GM12878 (cell line): Measurements from ENCODE around the gene EPX.

Experiments
- BCL3 ChIP-seq: IDR thresholded peaks from 2 replicates; pipeline ENCODE4 v1.6.1; 2011; ENCODE audit warnings: borderline replicate concordance, low read depth, mild to moderate bottlenecking, moderate library complexity, low read length; ENCODE audit not compliant: insufficient read depth, poor library complexity, severe bottlenecking
- CTCF ChIP-seq, 3 experiments: IDR thresholded peaks in 2 of 3; conservative IDR thresholded peaks in 1 of 3; 2 replicates each; pipeline ENCODE4 v1.5.1; 2011; ENCODE audit warnings: low read depth in 3 of 3, low read length in 3 of 3, mild to moderate bottlenecking in 3 of 3, control low read depth in 2 of 3, moderate library complexity in 2 of 3, inconsistent platforms in 1 of 3, mixed read lengths in 1 of 3; ENCODE audit not compliant: control insufficient read depth in 2 of 3, insufficient read depth in 1 of 3; ENCODE audit errors: extremely low read depth in 1 of 3
- EZH2 ChIP-seq: IDR thresholded peaks from 2 replicates; pipeline ENCODE4 v1.6.1; 2012; ENCODE audit warnings: low read depth, mild to moderate bottlenecking, control low read depth, inconsistent platforms, low read length, borderline replicate concordance; ENCODE audit not compliant: control insufficient read depth
- FOXM1 ChIP-seq: IDR thresholded peaks from 2 replicates; pipeline ENCODE4 v1.6.1; 2012; ENCODE audit warnings: low read depth, mild to moderate bottlenecking, inconsistent platforms, low read length, moderate library complexity
- LARP7 ChIP-seq: fragments of 450-650 bp; IDR thresholded peaks from 2 replicates; pipeline ENCODE4 v1.6.1; 2017; ENCODE audit warnings: mild to moderate bottlenecking
- MAX ChIP-seq: IDR thresholded peaks from 2 replicates; pipeline ENCODE4 v1.6.1; 2012; ENCODE audit warnings: low read depth, low read length, improper control_type of control experiment
- NR2C2 ChIP-seq: IDR thresholded peaks from 2 replicates; pipeline ENCODE4 v1.6.1; 2011; ENCODE audit warnings: borderline replicate concordance, low read depth; ENCODE audit not compliant: control insufficient read depth, insufficient read length
- POLR2A ChIP-seq: IDR thresholded peaks from 2 replicates; pipeline ENCODE4 v1.6.1; 2011; ENCODE audit warnings: low read depth, mild to moderate bottlenecking, low read length
- SPI1 ChIP-seq: IDR thresholded peaks from 2 replicates; pipeline ENCODE4 v1.6.1; 2011; ENCODE audit warnings: low read depth, mild to moderate bottlenecking, low read length, moderate library complexity, borderline replicate concordance; ENCODE audit not compliant: insufficient read depth
- SRF ChIP-seq, 2 experiments: IDR thresholded peaks; 2 replicates each; pipeline ENCODE4 v1.6.1; 2011; ENCODE audit warnings: low read depth in 2 of 2, low read length in 2 of 2, mild to moderate bottlenecking in 1 of 2, moderate library complexity in 1 of 2
- STAT3 ChIP-seq: IDR thresholded peaks from 2 replicates; pipeline ENCODE4 v1.6.1; 2011; ENCODE audit warnings: low read depth, low read length, improper control_type of control experiment
- TARDBP ChIP-seq: IDR thresholded peaks from 2 replicates; pipeline ENCODE4 v1.6.1; 2016; ENCODE audit warnings: borderline replicate concordance
- YBX1 ChIP-seq: fragments of 450-650 bp; IDR thresholded peaks from 2 replicates; pipeline ENCODE4 v1.6.1; 2016; ENCODE audit warnings: antibody characterized with exemption
- ZBTB11 ChIP-seq: fragments of 450-650 bp; formaldehyde crosslinking; IDR thresholded peaks from 2 replicates; pipeline ENCODE4 v1.5.0; 2022; ENCODE audit warnings: mild to moderate bottlenecking, missing genetic modification characterization

- TF ChIP-seq EZH2 = no peak
- TF ChIP-seq SRF (IDR thresholded peaks at IDR 0.05; ENCODE audit: low read depth in 2 of 2, low read length in 2 of 2) = no peak
- TF ChIP-seq CTCF (IDR thresholded peaks at IDR 0.05 in 2 of 3, conservative IDR thresholded peaks at IDR 0.05 in 1 of 3; ENCODE audit: control insufficient read depth in 2 of 3, extremely low read depth in 1 of 3, insufficient read depth in 1 of 3, low read depth in 3 of 3, low read length in 3 of 3) = no peak
- no peak for TF ChIP-seq LARP7
- TF ChIP-seq POLR2A = no peak
- no peak for TF ChIP-seq YBX1
- TF ChIP-seq NR2C2 = no peak
- TF ChIP-seq MAX = no peak
- no peak for TF ChIP-seq BCL3
- TF ChIP-seq TARDBP = no peak
- no peak for TF ChIP-seq SPI1
- no peak for TF ChIP-seq ZBTB11 (CRISPR knock-in tag)
- no peak for TF ChIP-seq FOXM1
- no peak for TF ChIP-seq STAT3
Observed at GRCh38 chr17:58202859-58203258, 10.3 kb downstream of the EPX start.
